Uterus (tissue), 2 donors: ENCODE data around the gene HLCS.

Experiments used
- POLR2A ChIP-seq, 2 donors: fragments of 450-650 bp; IDR thresholded peaks; one replicate each; pipeline ENCODE4 v1.6.1; 2016; ENCODE audit warnings: antibody characterized with exemption in 2 of 2, mild to moderate bottlenecking in 1 of 2, moderate library complexity in 1 of 2
- TF ChIP-seq, protein P1 (sequence below), 4 experiments: fragments of 200-600 bp in 2 of 4; fragments of 450-650 bp in 2 of 4; sonication (generic) in 2 of 4; IDR thresholded peaks; one replicate each; pipeline ENCODE4 v1.5.1; 2016 to 2019; ENCODE audit warnings: antibody characterized with exemption in 4 of 4, mild to moderate bottlenecking in 2 of 4, moderate library complexity in 1 of 4

DNA sequence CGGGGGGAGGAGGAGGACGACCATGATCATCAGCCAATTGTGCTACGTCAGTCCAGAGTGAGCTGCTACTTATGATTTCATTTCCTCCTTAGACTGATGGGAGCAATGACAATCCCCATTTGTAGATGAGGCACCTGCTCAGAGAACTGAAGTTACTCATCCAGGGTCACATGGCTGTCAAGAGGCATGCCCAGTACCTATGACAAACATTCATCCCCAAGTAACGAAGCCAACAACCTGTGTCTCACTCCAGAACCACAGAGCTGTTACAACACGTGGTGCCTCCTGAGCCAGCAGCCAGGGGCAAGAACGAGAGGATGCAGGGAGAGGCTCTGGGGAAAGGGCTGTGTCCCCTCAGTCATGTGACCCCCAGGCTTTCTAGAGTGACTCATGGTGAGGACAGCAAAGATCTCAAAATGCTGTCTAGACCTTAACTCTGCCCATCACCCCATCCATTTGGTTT lies 173.9 kb downstream of the HLCS start:
- TF ChIP-seq, protein P1, sequence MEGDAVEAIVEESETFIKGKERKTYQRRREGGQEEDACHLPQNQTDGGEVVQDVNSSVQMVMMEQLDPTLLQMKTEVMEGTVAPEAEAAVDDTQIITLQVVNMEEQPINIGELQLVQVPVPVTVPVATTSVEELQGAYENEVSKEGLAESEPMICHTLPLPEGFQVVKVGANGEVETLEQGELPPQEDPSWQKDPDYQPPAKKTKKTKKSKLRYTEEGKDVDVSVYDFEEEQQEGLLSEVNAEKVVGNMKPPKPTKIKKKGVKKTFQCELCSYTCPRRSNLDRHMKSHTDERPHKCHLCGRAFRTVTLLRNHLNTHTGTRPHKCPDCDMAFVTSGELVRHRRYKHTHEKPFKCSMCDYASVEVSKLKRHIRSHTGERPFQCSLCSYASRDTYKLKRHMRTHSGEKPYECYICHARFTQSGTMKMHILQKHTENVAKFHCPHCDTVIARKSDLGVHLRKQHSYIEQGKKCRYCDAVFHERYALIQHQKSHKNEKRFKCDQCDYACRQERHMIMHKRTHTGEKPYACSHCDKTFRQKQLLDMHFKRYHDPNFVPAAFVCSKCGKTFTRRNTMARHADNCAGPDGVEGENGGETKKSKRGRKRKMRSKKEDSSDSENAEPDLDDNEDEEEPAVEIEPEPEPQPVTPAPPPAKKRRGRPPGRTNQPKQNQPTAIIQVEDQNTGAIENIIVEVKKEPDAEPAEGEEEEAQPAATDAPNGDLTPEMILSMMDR (IDR thresholded peaks at IDR 0.05): no peak
- no peak for TF ChIP-seq POLR2A (IDR thresholded peaks at IDR 0.05)
